ENCODE measurements around the gene CENPX. TPM values are rescaled to one million over a fixed set of nuclear protein-coding genes. Genes with fewer than 3 reads are reported as not detected.

Gene CENPX
- total and polyA plus RNA-seq, 8 donors, result 14.0 to 62.4 (median 19.8) TPM

- ATAC-seq (no peak), DNase-seq (no peak), FAIRE-seq (no peak)
- H3K9me3 ChIP-seq, result no peaks in the 10 kb centered on the region
- H3K27me3 ChIP-seq, result no peaks in the 10 kb centered on the region
- H3K36me3 ChIP-seq, result peaks cover 0 to 5% (median 0%) of the 10 kb centered on the region in 3 donors
- TF ChIP-seq, protein P1, sequence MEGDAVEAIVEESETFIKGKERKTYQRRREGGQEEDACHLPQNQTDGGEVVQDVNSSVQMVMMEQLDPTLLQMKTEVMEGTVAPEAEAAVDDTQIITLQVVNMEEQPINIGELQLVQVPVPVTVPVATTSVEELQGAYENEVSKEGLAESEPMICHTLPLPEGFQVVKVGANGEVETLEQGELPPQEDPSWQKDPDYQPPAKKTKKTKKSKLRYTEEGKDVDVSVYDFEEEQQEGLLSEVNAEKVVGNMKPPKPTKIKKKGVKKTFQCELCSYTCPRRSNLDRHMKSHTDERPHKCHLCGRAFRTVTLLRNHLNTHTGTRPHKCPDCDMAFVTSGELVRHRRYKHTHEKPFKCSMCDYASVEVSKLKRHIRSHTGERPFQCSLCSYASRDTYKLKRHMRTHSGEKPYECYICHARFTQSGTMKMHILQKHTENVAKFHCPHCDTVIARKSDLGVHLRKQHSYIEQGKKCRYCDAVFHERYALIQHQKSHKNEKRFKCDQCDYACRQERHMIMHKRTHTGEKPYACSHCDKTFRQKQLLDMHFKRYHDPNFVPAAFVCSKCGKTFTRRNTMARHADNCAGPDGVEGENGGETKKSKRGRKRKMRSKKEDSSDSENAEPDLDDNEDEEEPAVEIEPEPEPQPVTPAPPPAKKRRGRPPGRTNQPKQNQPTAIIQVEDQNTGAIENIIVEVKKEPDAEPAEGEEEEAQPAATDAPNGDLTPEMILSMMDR (IDR thresholded peaks at IDR 0.05), result no peak
- no peak overlapping the region for H3K4me3 ChIP-seq
- H3K27ac ChIP-seq, result no peak overlapping the region
- H3K4me1 ChIP-seq, result peaks cover 0 to 7% (median 3%) of the 10 kb centered on the region in 3 donors
- intact Hi-C loops (cut with DNase I), result no loop called here
- WGBS, 2 donors, result 91% methylated on average over 4 of the region's 4 CpGs
These were observed 42.6 kb downstream of the CENPX start for GRCh38 chr17:81980122-81980521.

GRCh38 chr17:81978524-81979298, 44.0 kb downstream of the CENPX start:
- ATAC-seq (no peak), DNase-seq (no peak), FAIRE-seq (no peak)
- Histone ChIP-seq H3K27me3 (no peaks in the 10 kb centered on the region), H3K4me3 (peak overlapping the region in 1 of 4 donors; percentile 92), H3K36me3 (no peaks in the 10 kb centered on the region), H3K27ac (no peak overlapping the region), H3K9me3 (no peaks in the 10 kb centered on the region), H3K4me1 (peaks cover 0 to 7% (median 3%) of the 10 kb centered on the region in 3 donors)
- intact Hi-C loops (cut with DNase I), result no loop called here
- TF ChIP-seq, protein P1 (IDR thresholded peaks at IDR 0.05), result no peak
- WGBS, 2 donors, result 82 to 84% methylated on average over 27 of the region's 27 CpGs

- intact Hi-C loops (cut with DNase I), result no loop called here
- no peaks in the 10 kb centered on the region for H3K36me3 ChIP-seq
- FAIRE-seq, result no peak
These were observed 45.4 kb downstream of the CENPX start, which contains the start of gene ASPSCR1 for GRCh38 chr17:81977211-81977808. Gene ASPSCR1, plus strand, starts transcription at chr17:81977629. Its CDS starts 18 bp downstream, at chr17:81977647.

GRCh38 chr17:81976332-81977210, 46.1 kb downstream of the CENPX start:
- TF ChIP-seq, protein P1 (IDR thresholded peaks at IDR 0.05), result no peak
- H3K27ac ChIP-seq, result peak overlapping the region; percentile 88 to 92 (median 90)
- intact Hi-C loops (cut with DNase I), result no loop called here
- whole genome bisulfite sequencing, 2 donors, result 19 to 22% methylated on average over 30 of the region's 30 CpGs
- ATAC-seq (peak; percentile 36 to 64 (median 46)), FAIRE-seq (no peak), DNase-seq (peak; percentile 63 to 88 (median 79))
- H3K36me3 ChIP-seq, result no peaks in the 10 kb centered on the region
- no peaks in the 10 kb centered on the region for H3K9me3 ChIP-seq
- no peaks in the 10 kb centered on the region for H3K27me3 ChIP-seq
- H3K4me1 ChIP-seq, result peaks cover 0 to 7% (median 3%) of the 10 kb centered on the region in 3 donors
- H3K4me3 ChIP-seq, result peak overlapping the region; percentile 64 to 97 (median 84)

More at GRCh38 chr17:81977211-81977808, 45.4 kb downstream of the CENPX start, which contains the start of gene ASPSCR1:
- ATAC-seq (peak; percentile 95 to 98 (median 98)), DNase-seq (peak; percentile 86 to 99 (median 94))
- Histone ChIP-seq H3K27ac (peak within 1 kb of the TSS; percentile 88 to 92 (median 90)), H3K4me3 (peak within 1 kb of the TSS; percentile 64 to 97 (median 84)), H3K9me3 (no peaks in the 10 kb centered on the region), H3K4me1 (peaks cover 0 to 7% (median 3%) of the 10 kb centered on the region in 3 donors), H3K27me3 (no peaks in the 10 kb centered on the region)
- TF ChIP-seq, protein P1 (IDR thresholded peaks at IDR 0.05), result no peak
- 0 to 1% methylated on average over 32 to 76 of the region's 76 CpGs for WGBS, 2 donors
